H1 (cell line): ENCODE data around the gene INTS1.

ENCODE experiments used
- EGR1 ChIP-seq: IDR thresholded peaks from 2 replicates; pipeline ENCODE4 v1.6.1; 2011; ENCODE audit warnings: low read depth, low read length, borderline replicate concordance
- EZH2 ChIP-seq: fragments of 200-600 bp; sonication (generic); IDR thresholded peaks from 2 replicates; pipeline ENCODE4 v1.7.1; 2012; ENCODE audit warnings: low read depth, mild to moderate bottlenecking, moderate library complexity, low read length, inconsistent platforms; ENCODE audit not compliant: severe bottlenecking
- GTF2F1 ChIP-seq: IDR thresholded peaks from 2 replicates; pipeline ENCODE4 v1.6.1; 2012; ENCODE audit warnings: low read depth, low read length, improper control_type of control experiment, borderline replicate concordance
- JUND ChIP-seq: IDR thresholded peaks from 2 replicates; pipeline ENCODE4 v1.6.1; 2011; ENCODE audit warnings: mild to moderate bottlenecking, improper control_type of control experiment, low read length
- RAD21 ChIP-seq, 2 experiments: IDR thresholded peaks in 1 of 2; conservative IDR thresholded peaks in 1 of 2; 2 replicates each; pipeline ENCODE4 v1.6.1; 2011; ENCODE audit warnings: low read depth in 2 of 2, low read length in 2 of 2, improper control_type of control experiment in 1 of 2, inconsistent platforms in 1 of 2, mild to moderate bottlenecking in 1 of 2, moderate library complexity in 1 of 2
- TBP ChIP-seq: IDR thresholded peaks from 2 replicates; pipeline ENCODE4 v1.6.1; 2011; ENCODE audit warnings: low read depth, low read length, improper control_type of control experiment
- TF ChIP-seq, protein P1 (sequence below): IDR thresholded peaks from 2 replicates; pipeline ENCODE4 v1.6.1; 2012; ENCODE audit warnings: low read length, inconsistent platforms
- TF ChIP-seq, protein P2 (sequence below): IDR thresholded peaks from 2 replicates; pipeline ENCODE4 v1.6.1; 2011; ENCODE audit warnings: low read length, improper control_type of control experiment
- TF ChIP-seq, protein P3 (sequence below), 3 experiments: IDR thresholded peaks; 1 replicate in 2 of 3; 2 replicates in 1 of 3; pipeline versions ENCODE4 v1.5.1 to v1.6.1; 2011; ENCODE audit warnings: low read length in 3 of 3, mild to moderate bottlenecking in 3 of 3, inconsistent platforms in 2 of 3, low read depth in 1 of 3, moderate library complexity in 1 of 3; ENCODE audit not compliant: insufficient read depth in 1 of 3; ENCODE audit errors: control extremely low read depth in 1 of 3
- TF ChIP-seq, protein P4 (sequence below): IDR thresholded peaks from 2 replicates; pipeline ENCODE4 v1.6.1; 2011; ENCODE audit warnings: low read depth, mild to moderate bottlenecking, low read length; ENCODE audit not compliant: insufficient read depth

DNA sequence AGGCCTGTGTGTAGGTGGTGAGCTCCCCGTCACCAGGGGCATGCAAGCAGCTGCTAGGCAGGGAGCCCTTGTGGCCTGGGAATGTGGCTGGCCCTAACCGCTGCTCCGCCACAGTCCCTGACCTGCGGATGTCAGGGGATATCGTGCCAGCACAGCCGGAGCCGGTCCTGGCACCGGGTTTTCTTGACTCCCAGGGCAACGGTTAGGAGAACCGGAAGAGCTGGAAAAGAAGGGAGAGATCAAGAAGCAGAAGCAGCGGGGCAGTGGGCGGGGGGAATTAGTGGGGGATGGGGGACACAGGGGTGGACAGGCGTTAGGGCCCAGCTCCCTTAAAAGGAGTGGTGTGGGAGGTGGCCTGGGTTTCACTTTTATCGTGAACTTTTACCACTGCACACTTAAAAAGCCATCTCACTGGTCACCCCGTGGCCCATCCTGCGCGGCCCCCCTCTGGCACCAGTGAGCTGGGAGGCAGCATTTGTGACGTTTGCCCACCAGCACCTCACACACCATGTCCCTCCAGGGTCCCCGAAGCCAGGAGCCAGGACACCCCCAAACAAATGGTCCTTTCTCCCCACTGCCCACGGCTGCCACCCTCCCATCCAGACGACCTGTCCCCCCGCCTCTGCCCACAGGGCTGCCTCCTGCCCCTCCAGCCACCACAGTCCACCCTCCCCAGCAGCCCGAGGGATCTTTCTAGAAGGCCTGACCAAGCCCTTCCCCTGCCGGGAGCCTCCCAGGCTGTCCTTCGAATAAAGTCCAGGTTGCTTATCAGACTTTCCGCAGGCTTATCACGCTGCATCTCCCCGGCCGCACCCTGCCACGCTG, 43.2 kb downstream of the INTS1 start:
- TF ChIP-seq EZH2 (no peak), GTF2F1 (no peak), RAD21 (IDR thresholded peaks at IDR 0.05 in 1 of 2, conservative IDR thresholded peaks at IDR 0.05 in 1 of 2; ENCODE audit: low read depth in 2 of 2, low read length in 2 of 2) (no peak), JUND (no peak), EGR1 (peak; percentile 72; the same call in 1 of the 2 replicates), TBP (no peak)
- TF ChIP-seq, protein P1, sequence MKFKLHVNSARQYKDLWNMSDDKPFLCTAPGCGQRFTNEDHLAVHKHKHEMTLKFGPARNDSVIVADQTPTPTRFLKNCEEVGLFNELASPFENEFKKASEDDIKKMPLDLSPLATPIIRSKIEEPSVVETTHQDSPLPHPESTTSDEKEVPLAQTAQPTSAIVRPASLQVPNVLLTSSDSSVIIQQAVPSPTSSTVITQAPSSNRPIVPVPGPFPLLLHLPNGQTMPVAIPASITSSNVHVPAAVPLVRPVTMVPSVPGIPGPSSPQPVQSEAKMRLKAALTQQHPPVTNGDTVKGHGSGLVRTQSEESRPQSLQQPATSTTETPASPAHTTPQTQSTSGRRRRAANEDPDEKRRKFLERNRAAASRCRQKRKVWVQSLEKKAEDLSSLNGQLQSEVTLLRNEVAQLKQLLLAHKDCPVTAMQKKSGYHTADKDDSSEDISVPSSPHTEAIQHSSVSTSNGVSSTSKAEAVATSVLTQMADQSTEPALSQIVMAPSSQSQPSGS, result no peak
- TF ChIP-seq, protein P2, sequence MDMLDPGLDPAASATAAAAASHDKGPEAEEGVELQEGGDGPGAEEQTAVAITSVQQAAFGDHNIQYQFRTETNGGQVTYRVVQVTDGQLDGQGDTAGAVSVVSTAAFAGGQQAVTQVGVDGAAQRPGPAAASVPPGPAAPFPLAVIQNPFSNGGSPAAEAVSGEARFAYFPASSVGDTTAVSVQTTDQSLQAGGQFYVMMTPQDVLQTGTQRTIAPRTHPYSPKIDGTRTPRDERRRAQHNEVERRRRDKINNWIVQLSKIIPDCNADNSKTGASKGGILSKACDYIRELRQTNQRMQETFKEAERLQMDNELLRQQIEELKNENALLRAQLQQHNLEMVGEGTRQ, result no peak
- TF ChIP-seq, protein P3, sequence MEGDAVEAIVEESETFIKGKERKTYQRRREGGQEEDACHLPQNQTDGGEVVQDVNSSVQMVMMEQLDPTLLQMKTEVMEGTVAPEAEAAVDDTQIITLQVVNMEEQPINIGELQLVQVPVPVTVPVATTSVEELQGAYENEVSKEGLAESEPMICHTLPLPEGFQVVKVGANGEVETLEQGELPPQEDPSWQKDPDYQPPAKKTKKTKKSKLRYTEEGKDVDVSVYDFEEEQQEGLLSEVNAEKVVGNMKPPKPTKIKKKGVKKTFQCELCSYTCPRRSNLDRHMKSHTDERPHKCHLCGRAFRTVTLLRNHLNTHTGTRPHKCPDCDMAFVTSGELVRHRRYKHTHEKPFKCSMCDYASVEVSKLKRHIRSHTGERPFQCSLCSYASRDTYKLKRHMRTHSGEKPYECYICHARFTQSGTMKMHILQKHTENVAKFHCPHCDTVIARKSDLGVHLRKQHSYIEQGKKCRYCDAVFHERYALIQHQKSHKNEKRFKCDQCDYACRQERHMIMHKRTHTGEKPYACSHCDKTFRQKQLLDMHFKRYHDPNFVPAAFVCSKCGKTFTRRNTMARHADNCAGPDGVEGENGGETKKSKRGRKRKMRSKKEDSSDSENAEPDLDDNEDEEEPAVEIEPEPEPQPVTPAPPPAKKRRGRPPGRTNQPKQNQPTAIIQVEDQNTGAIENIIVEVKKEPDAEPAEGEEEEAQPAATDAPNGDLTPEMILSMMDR (IDR thresholded peaks at IDR 0.05; ENCODE audit: control extremely low read depth in 1 of 3, insufficient read depth in 1 of 3, low read depth in 1 of 3, low read length in 3 of 3), result no peak
- TF ChIP-seq, protein P4, sequence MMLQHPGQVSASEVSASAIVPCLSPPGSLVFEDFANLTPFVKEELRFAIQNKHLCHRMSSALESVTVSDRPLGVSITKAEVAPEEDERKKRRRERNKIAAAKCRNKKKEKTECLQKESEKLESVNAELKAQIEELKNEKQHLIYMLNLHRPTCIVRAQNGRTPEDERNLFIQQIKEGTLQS, result no peak
